ENCODE results near the gene KAT7.

The KAT7 gene

GRCh38 chr17:49759203-49759602 lies 29.3 kb upstream of the KAT7 start:
- POLR2A ChIA-PET, result no interaction called here
- TF ChIP-seq CTCF (IDR thresholded peaks at IDR 0.05; ENCODE audit: control extremely low read depth, extremely low read depth, low read depth, missing control alignments), result no peak
- CTCF ChIA-PET, result interaction anchor here (0.5 to 7.2 kb wide), 5 partner anchors 10 to 203 kb away, joined by 3 to 50 read pairs (median 4); partner anchors contain the start of gene SLC35B1
- no peak for DNase-seq (ENCODE audit: extremely low spot score)

GRCh38 chr17:49760296-49760695 lies 28.2 kb upstream of the KAT7 start:
- no peak for DNase-seq (ENCODE audit: extremely low spot score)
- ChIA-PET POLR2A (no interaction called here), CTCF (interaction anchor here (1.2 to 7.2 kb wide), 4 partner anchors 11 to 191 kb away, joined by 4 to 50 read pairs (median 8); partner anchors contain the start of gene SLC35B1)
- no peak for TF ChIP-seq CTCF (IDR thresholded peaks at IDR 0.05; ENCODE audit: control extremely low read depth, extremely low read depth, low read depth, missing control alignments)

DNA sequence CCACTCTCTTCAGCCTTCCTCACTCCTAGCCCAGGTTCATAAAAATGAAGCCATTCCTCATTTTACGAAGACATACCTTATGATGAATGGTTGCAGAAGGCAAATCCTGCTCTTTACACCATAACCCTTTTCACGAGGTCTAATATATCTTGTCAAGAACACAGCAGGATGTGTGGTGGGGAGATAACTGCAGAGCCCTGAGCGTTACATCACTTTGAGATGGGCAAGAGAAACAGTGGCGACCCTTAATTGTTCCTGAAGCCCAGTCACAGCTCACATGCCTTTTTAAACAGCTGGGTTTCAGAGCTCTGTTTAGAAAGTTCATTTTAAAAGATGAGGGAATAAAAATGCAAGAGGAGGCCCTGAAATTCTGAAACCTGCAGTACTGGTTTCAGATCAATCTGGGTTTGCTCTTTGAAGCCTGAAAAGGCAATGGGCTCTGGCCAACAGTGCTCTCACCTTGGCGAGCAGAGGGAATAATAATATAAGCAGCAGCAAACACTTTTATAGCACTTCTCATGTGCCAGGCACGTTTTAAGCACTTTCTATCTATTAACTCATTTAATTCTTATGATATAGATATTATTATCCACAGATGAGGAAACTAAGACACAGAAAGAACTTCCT lies 27.4 kb upstream of the KAT7 start:
- no peak for TF ChIP-seq CTCF (IDR thresholded peaks at IDR 0.05; ENCODE audit: control extremely low read depth, extremely low read depth, low read depth, missing control alignments)
- CTCF ChIA-PET, result interaction anchor here (0.9 to 7.2 kb wide), 5 partner anchors 11 to 191 kb away, joined by 3 to 50 read pairs (median 4); no protein-coding TSS in a partner anchor
- POLR2A ChIA-PET, result interaction anchor here (0.5 to 1.2 kb wide), 3 partner anchors 12 to 84 kb away, joined by 3 to 5 read pairs (median 4); no protein-coding TSS in a partner anchor
- no peak for DNase-seq (ENCODE audit: extremely low spot score)

- ChIA-PET POLR2A (interaction anchor here (0.5 to 2.1 kb wide), 5 partner anchors 16 to 127 kb away, joined by 3 to 7 read pairs (median 4); partner anchors contain the start of gene KAT7), CTCF (interaction anchor here (0.9 to 7.2 kb wide), 5 partner anchors 13 to 195 kb away, joined by 3 to 50 read pairs (median 10); partner anchors contain the start of gene SLC35B1)
- no peak for TF ChIP-seq CTCF (IDR thresholded peaks at IDR 0.05; ENCODE audit: control extremely low read depth, extremely low read depth, low read depth, missing control alignments)
- no peak for DNase-seq (ENCODE audit: extremely low spot score)
These were observed 26.1 kb upstream of the KAT7 start for GRCh38 chr17:49762151-49762941.

DNA sequence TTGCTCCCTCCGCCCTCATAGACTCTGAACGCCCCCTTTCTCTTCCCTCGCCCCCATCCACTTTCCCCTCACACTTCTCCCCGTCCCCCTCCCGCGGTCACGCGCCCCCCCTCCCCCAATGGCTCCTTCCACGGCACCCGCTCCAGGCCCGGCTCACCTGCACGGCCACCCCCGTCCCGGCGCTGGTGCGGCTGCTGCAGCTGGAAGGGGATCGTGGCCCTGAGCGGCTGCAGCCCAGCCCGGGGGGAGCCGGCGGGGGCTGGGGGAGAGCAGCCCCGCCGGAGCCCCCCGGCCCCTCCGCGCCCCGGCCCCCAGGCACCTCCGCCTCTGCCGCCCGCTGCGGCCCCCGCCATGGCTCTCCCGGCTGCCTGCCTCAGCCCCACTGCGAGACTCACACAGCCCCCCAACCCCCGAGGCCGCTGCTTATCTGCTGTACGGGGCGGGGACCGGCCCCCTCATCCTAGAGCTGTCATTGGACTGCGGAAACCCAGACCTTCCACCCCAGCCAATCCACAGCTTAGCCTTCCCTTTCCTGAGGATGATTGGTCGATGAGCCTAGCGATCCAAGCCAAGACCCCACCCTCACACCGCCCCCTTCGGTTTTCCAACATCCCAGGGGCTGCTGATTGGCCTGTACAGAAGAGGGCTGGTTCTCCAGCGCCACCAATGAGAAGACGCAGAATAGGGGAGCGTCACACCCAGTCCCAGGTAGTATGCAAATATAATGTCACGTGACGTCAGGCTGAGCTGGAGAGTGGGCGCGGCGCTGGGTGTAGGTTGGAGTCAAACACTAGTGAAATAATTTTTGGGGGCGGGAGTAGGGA lies 24.5 kb upstream of the KAT7 start, which contains the start of gene FAM117A:
FAM117A (minus strand) TSS at position 397 of the 824 bp plus-strand sequence; CDS start at position 353, 44 bp downstream.
- no peak for TF ChIP-seq CTCF (IDR thresholded peaks at IDR 0.05; ENCODE audit: control extremely low read depth, extremely low read depth, low read depth, missing control alignments)
- peak; percentile 99 for DNase-seq (ENCODE audit: extremely low spot score)
- POLR2A ChIA-PET, result interaction anchor here (0.5 to 2.1 kb wide), 22 partner anchors 10 to 967 kb away, joined by 3 to 20 read pairs (median 6); partner anchors contain the start of genes KAT7 and SLC35B1
- CTCF ChIA-PET, result interaction anchor here (0.9 to 7.2 kb wide), 10 partner anchors 10 to 207 kb away, joined by 3 to 50 read pairs (median 5); partner anchors contain the start of gene SLC35B1

Data from GM10248 (cell line).